ENCODE results near the gene KMT2A. TPM values are rescaled to one million over a fixed set of nuclear protein-coding genes. Genes with fewer than 3 reads are reported as not detected.

Gene KMT2A
- total and polyA plus RNA-seq, 4 donors: 7.7 to 127 (median 27.0) TPM

GRCh38 chr11:118527109-118527508, 90.8 kb downstream of the KMT2A start, which contains the start of gene TTC36:
Gene TTC36 (plus strand): TSS chr11:118527474. CDS start chr11:118527495, 21 bp downstream.
- DNase-seq (no peak), ATAC-seq (ENCODE audit: insufficient read depth, low FRiP score) (no peak)
- TF ChIP-seq CTCF (IDR thresholded peaks at IDR 0.05; ENCODE audit: control extremely low read depth, extremely low read depth): no peak
- no peak within 1 kb of the TSS for H3K4me3 ChIP-seq
- H3K4me1 ChIP-seq (ENCODE audit: control insufficient read depth in 5 of 5, insufficient read depth in 5 of 5, low read length in 5 of 5): peaks cover 0 to 13% (median 0%) of the 10 kb centered on the region in 5 donors
- 46 to 52% methylated on average over 3 of the region's 3 CpGs for WGBS, 2 donors
- no peaks in the 10 kb centered on the region for H3K9me3 ChIP-seq (ENCODE audit: control insufficient read depth in 4 of 4, insufficient read depth in 3 of 4, low read length in 3 of 4)
- H3K27me3 ChIP-seq (ENCODE audit: control insufficient read depth in 3 of 3, insufficient read depth in 3 of 3, low read length in 2 of 3): no peaks in the 10 kb centered on the region
- H3K9ac ChIP-seq (ENCODE audit: insufficient read depth in 1 of 2, low read length in 2 of 2): no peak within 1 kb of the TSS
- no peak within 1 kb of the TSS for H3K27ac ChIP-seq (ENCODE audit: low read depth in 1 of 2, low read length in 1 of 2)
- H3K36me3 ChIP-seq (ENCODE audit: control insufficient read depth in 4 of 4, insufficient read depth in 4 of 4, low read length in 4 of 4): peaks cover 5 to 24% (median 18%) of the 10 kb centered on the region in 4 donors

GRCh38 chr11:118528511-118528910, 92.2 kb downstream of the KMT2A start:
- Histone ChIP-seq H3K9me3 (ENCODE audit: control insufficient read depth in 4 of 4, insufficient read depth in 3 of 4, low read length in 3 of 4) (no peaks in the 10 kb centered on the region), H3K4me1 (ENCODE audit: control insufficient read depth in 5 of 5, insufficient read depth in 5 of 5, low read length in 5 of 5) (peaks cover 0 to 13% (median 0%) of the 10 kb centered on the region in 5 donors), H3K27ac (ENCODE audit: low read depth in 1 of 2, low read length in 1 of 2) (no peak overlapping the region), H3K4me3 (no peak overlapping the region), H3K36me3 (ENCODE audit: control insufficient read depth in 4 of 4, insufficient read depth in 4 of 4, low read length in 4 of 4) (peaks cover 0 to 11% (median 9%) of the 10 kb centered on the region in 4 donors), H3K9ac (ENCODE audit: insufficient read depth in 1 of 2, low read length in 2 of 2) (no peak overlapping the region), H3K27me3 (ENCODE audit: control insufficient read depth in 3 of 3, insufficient read depth in 3 of 3, low read length in 2 of 3) (no peaks in the 10 kb centered on the region)
- 90 to 92% methylated on average over 6 of the region's 6 CpGs for WGBS, 2 donors
- ATAC-seq (ENCODE audit: insufficient read depth, low FRiP score) (no peak), DNase-seq (no peak)
- no peak for TF ChIP-seq CTCF (IDR thresholded peaks at IDR 0.05; ENCODE audit: control extremely low read depth, extremely low read depth)

GRCh38 chr11:118529584-118530175, 93.4 kb downstream of the KMT2A start:
- no peak for ATAC-seq (ENCODE audit: insufficient read depth, low FRiP score)
- Histone ChIP-seq H3K9ac (ENCODE audit: insufficient read depth in 1 of 2, low read length in 2 of 2) (no peak overlapping the region), H3K4me1 (ENCODE audit: control insufficient read depth in 5 of 5, insufficient read depth in 5 of 5, low read length in 5 of 5) (peaks cover 0 to 13% (median 1%) of the 10 kb centered on the region in 5 donors), H3K27ac (ENCODE audit: low read depth in 1 of 2, low read length in 1 of 2) (no peak overlapping the region), H3K9me3 (ENCODE audit: control insufficient read depth in 4 of 4, insufficient read depth in 3 of 4, low read length in 3 of 4) (no peaks in the 10 kb centered on the region), H3K4me3 (no peak overlapping the region), H3K27me3 (ENCODE audit: control insufficient read depth in 3 of 3, insufficient read depth in 3 of 3, low read length in 2 of 3) (no peaks in the 10 kb centered on the region), H3K36me3 (ENCODE audit: control insufficient read depth in 4 of 4, insufficient read depth in 4 of 4, low read length in 4 of 4) (peaks cover 0 to 3% (median 3%) of the 10 kb centered on the region in 4 donors)
- TF ChIP-seq CTCF (IDR thresholded peaks at IDR 0.05; ENCODE audit: control extremely low read depth, extremely low read depth): no peak
- no peak for DNase-seq
- WGBS, 2 donors: 71 to 84% methylated on average over 5 of the region's 5 CpGs
